ENCODE results near the gene AATF.

The AATF gene

GRCh38 chr17:37079065-37079708, 130.4 kb downstream of the AATF start:
- Histone ChIP-seq H3K4me1 (ENCODE audit: insufficient read depth, poor library complexity, severe bottlenecking) (no peaks in the 10 kb centered on the region), H3K27me3 (ENCODE audit: insufficient read depth, poor library complexity, severe bottlenecking) (no peaks in the 10 kb centered on the region), H3K36me3 (ENCODE audit: low read depth) (no peaks in the 10 kb centered on the region), H3K9me3 (ENCODE audit: severe bottlenecking) (no peaks in the 10 kb centered on the region), H3K4me3 (ENCODE audit: severe bottlenecking) (no peak overlapping the region), H3K27ac (ENCODE audit: poor library complexity, severe bottlenecking) (no peak overlapping the region)
- TF ChIP-seq, protein P1, sequence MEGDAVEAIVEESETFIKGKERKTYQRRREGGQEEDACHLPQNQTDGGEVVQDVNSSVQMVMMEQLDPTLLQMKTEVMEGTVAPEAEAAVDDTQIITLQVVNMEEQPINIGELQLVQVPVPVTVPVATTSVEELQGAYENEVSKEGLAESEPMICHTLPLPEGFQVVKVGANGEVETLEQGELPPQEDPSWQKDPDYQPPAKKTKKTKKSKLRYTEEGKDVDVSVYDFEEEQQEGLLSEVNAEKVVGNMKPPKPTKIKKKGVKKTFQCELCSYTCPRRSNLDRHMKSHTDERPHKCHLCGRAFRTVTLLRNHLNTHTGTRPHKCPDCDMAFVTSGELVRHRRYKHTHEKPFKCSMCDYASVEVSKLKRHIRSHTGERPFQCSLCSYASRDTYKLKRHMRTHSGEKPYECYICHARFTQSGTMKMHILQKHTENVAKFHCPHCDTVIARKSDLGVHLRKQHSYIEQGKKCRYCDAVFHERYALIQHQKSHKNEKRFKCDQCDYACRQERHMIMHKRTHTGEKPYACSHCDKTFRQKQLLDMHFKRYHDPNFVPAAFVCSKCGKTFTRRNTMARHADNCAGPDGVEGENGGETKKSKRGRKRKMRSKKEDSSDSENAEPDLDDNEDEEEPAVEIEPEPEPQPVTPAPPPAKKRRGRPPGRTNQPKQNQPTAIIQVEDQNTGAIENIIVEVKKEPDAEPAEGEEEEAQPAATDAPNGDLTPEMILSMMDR (IDR thresholded peaks at IDR 0.05; ENCODE audit: poor library complexity, severe bottlenecking): no peak
- DNase-seq (ENCODE audit: low spot score) (no peak), ATAC-seq (ENCODE audit: low read depth) (no peak)

GRCh38 chr17:37079735-37080134, 131.0 kb downstream of the AATF start:
- DNase-seq (ENCODE audit: low spot score) (no peak), ATAC-seq (ENCODE audit: low read depth) (no peak)
- Histone ChIP-seq H3K27ac (ENCODE audit: poor library complexity, severe bottlenecking) (no peak overlapping the region), H3K9me3 (ENCODE audit: severe bottlenecking) (no peaks in the 10 kb centered on the region), H3K36me3 (ENCODE audit: low read depth) (no peaks in the 10 kb centered on the region), H3K4me3 (ENCODE audit: severe bottlenecking) (no peak overlapping the region), H3K27me3 (ENCODE audit: insufficient read depth, poor library complexity, severe bottlenecking) (no peaks in the 10 kb centered on the region), H3K4me1 (ENCODE audit: insufficient read depth, poor library complexity, severe bottlenecking) (no peaks in the 10 kb centered on the region)
- TF ChIP-seq, protein P1 (IDR thresholded peaks at IDR 0.05; ENCODE audit: poor library complexity, severe bottlenecking): no peak

DNA sequence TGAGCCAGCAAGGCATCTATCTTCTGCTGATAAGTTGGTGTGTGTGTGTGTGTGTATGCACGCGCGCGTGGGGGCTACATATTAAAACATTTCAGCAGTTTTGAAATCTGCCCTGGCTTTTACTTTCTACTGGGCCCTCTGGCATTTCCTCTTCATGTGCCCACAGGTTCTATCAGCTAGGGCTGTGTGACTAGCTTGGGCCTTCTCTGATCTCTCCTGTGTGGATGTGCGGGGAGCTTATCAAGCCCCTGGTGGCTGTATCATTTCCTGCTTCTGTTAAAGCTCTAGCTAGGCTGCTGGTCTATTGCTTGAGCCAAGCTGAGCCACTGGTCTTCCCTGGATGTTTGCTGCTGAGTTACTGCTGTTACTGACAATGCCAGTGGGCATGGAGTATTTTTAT, 132.5 kb downstream of the AATF start:
- TF ChIP-seq, protein P1 (IDR thresholded peaks at IDR 0.05; ENCODE audit: poor library complexity, severe bottlenecking): no peak
- ATAC-seq (ENCODE audit: low read depth) (peak; percentile 24; the same call in 2 of the 3 replicates), DNase-seq (ENCODE audit: low spot score) (no peak)
- Histone ChIP-seq H3K36me3 (ENCODE audit: low read depth) (no peaks in the 10 kb centered on the region; the same call in 1 of the 2 replicates), H3K27ac (ENCODE audit: poor library complexity, severe bottlenecking) (no peak overlapping the region), H3K4me3 (ENCODE audit: severe bottlenecking) (no peak overlapping the region), H3K4me1 (ENCODE audit: insufficient read depth, poor library complexity, severe bottlenecking) (no peaks in the 10 kb centered on the region), H3K9me3 (ENCODE audit: severe bottlenecking) (no peaks in the 10 kb centered on the region), H3K27me3 (ENCODE audit: insufficient read depth, poor library complexity, severe bottlenecking) (no peaks in the 10 kb centered on the region)

- no peak for DNase-seq (ENCODE audit: low spot score)
- H3K4me1 ChIP-seq (ENCODE audit: insufficient read depth, poor library complexity, severe bottlenecking): no peaks in the 10 kb centered on the region
- peak; percentile 11; the same call in 2 of the 3 replicates for ATAC-seq (ENCODE audit: low read depth)
- H3K4me3 ChIP-seq (ENCODE audit: severe bottlenecking): no peak overlapping the region
- H3K27ac ChIP-seq (ENCODE audit: poor library complexity, severe bottlenecking): no peak overlapping the region
- peaks cover 10% of the 10 kb centered on the region for H3K36me3 ChIP-seq (ENCODE audit: low read depth)
- H3K27me3 ChIP-seq (ENCODE audit: insufficient read depth, poor library complexity, severe bottlenecking): no peaks in the 10 kb centered on the region
- no peaks in the 10 kb centered on the region for H3K9me3 ChIP-seq (ENCODE audit: severe bottlenecking)
- TF ChIP-seq, protein P1 (IDR thresholded peaks at IDR 0.05; ENCODE audit: poor library complexity, severe bottlenecking): no peak
Observed at GRCh38 chr17:37082311-37082860, 133.6 kb downstream of the AATF start.

GRCh38 chr17:37082985-37083384, 134.2 kb downstream of the AATF start:
- TF ChIP-seq, protein P1 (IDR thresholded peaks at IDR 0.05; ENCODE audit: poor library complexity, severe bottlenecking): no peak
- ATAC-seq (ENCODE audit: low read depth) (peak; percentile 13; the same call in 1 of the 3 replicates), DNase-seq (ENCODE audit: low spot score) (no peak)
- Histone ChIP-seq H3K4me1 (ENCODE audit: insufficient read depth, poor library complexity, severe bottlenecking) (no peaks in the 10 kb centered on the region), H3K9me3 (ENCODE audit: severe bottlenecking) (no peaks in the 10 kb centered on the region), H3K4me3 (ENCODE audit: severe bottlenecking) (no peak overlapping the region), H3K36me3 (ENCODE audit: low read depth) (peaks cover 16% of the 10 kb centered on the region), H3K27me3 (ENCODE audit: insufficient read depth, poor library complexity, severe bottlenecking) (no peaks in the 10 kb centered on the region), H3K27ac (ENCODE audit: poor library complexity, severe bottlenecking) (no peak overlapping the region)
